GM23338 (cell line): ENCODE measurements around the gene DNAJA3. TPM values are rescaled to one million over a fixed set of nuclear protein-coding genes. Genes with fewer than 3 reads are reported as not detected.

Experiments
- ATAC-seq: fragments of 200-7000 bp; cut with Tn5 transposase; 3 replicates; pipeline ENCODE4 v1.9.1; 2020
- DNase-seq: peaks from one replicate; pipeline ENCODE4 v3.0.0-alpha.2; 2015; ENCODE audit warnings: low spot score
- H2AFZ ChIP-seq: fragments of 200-600 bp; sonication (generic); 2 replicates; pipeline ENCODE4 v1.8.0; 2016; ENCODE audit warnings: antibody characterized with exemption, mild to moderate bottlenecking, moderate library complexity
- H3F3A ChIP-seq: fragments of 200-600 bp; sonication (generic); replicated peaks from 2 replicates; pipeline ENCODE4 v1.8.0; 2017; ENCODE audit warnings: antibody characterized with exemption, mixed run types, low read depth
- H3K27ac ChIP-seq: fragments of 200-600 bp; sonication (generic); 2 replicates; pipeline ENCODE4 v1.6.1; 2016; ENCODE audit warnings: low read depth
- H3K27me3 ChIP-seq: fragments of 200-600 bp; sonication (generic); 2 replicates; pipeline ENCODE4 v1.8.0; 2016; ENCODE audit warnings: mild to moderate bottlenecking, mixed run types, moderate library complexity; ENCODE audit not compliant: insufficient read depth
- H3K36me3 ChIP-seq: fragments of 200-600 bp; sonication (generic); 2 replicates; pipeline ENCODE4 v1.8.0; 2016; ENCODE audit warnings: mild to moderate bottlenecking; ENCODE audit not compliant: insufficient read depth
- H3K4me1 ChIP-seq: fragments of 200-600 bp; sonication (generic); 2 replicates; pipeline ENCODE4 v1.8.0; 2016; ENCODE audit warnings: mild to moderate bottlenecking, moderate library complexity; ENCODE audit not compliant: insufficient read depth
- H3K4me2 ChIP-seq: fragments of 200-600 bp; sonication (generic); 2 replicates; pipeline ENCODE4 v1.7.1; 2017; ENCODE audit warnings: mixed run types
- H3K4me3 ChIP-seq: fragments of 200-600 bp; sonication (generic); 2 replicates; pipeline ENCODE4 v1.6.1; 2016; ENCODE audit warnings: mixed run types
- H3K79me2 ChIP-seq: fragments of 200-600 bp; sonication (generic); replicated peaks from 2 replicates; pipeline ENCODE4 v1.8.0; 2017; ENCODE audit warnings: mild to moderate bottlenecking; ENCODE audit not compliant: insufficient read depth
- H3K9me2 ChIP-seq: fragments of 200-600 bp; sonication (generic); 2 replicates; pipeline ENCODE4 v1.8.0; 2017; ENCODE audit not compliant: insufficient read depth
- H4K20me1 ChIP-seq: fragments of 200-600 bp; sonication (generic); replicated peaks from 2 replicates; pipeline ENCODE4 v1.8.0; 2017; ENCODE audit warnings: mild to moderate bottlenecking; ENCODE audit not compliant: insufficient read depth
- H3K27ac Mint-ChIP-seq: 2 replicates; pipeline ENCODE4 v1.8.0; 2020; ENCODE audit warnings: inconsistent platforms, mild to moderate bottlenecking, moderate library complexity, mixed read lengths
- H3K27me3 Mint-ChIP-seq: 3 replicates; pipeline ENCODE4 v1.8.0; 2022; ENCODE audit warnings: low read depth, mild to moderate bottlenecking, moderate library complexity, mixed read lengths, inconsistent platforms; ENCODE audit not compliant: insufficient read depth, poor library complexity
- H3K36me3 Mint-ChIP-seq: 3 replicates; pipeline ENCODE4 v1.8.0; 2021; ENCODE audit warnings: low read depth, mild to moderate bottlenecking, inconsistent platforms, moderate library complexity, mixed read lengths
- H3K4me1 Mint-ChIP-seq: 3 replicates; pipeline ENCODE4 v1.8.0; 2020; ENCODE audit warnings: mild to moderate bottlenecking, inconsistent platforms, mixed read lengths
- H3K4me3 Mint-ChIP-seq: 3 replicates; pipeline ENCODE4 v1.8.0; 2021; ENCODE audit warnings: moderate library complexity, mild to moderate bottlenecking, inconsistent platforms, mixed read lengths
- H3K9me3 Mint-ChIP-seq: 3 replicates; pipeline ENCODE4 v1.8.0; 2020; ENCODE audit warnings: moderate library complexity, mild to moderate bottlenecking, inconsistent platforms, mixed read lengths
- CREB1 ChIP-seq: fragments of 250-450 bp; sonication (Bioruptor Pico); IDR thresholded peaks from 2 replicates; pipeline ENCODE4 v1.5.0; 2020; ENCODE audit warnings: low read depth, mild to moderate bottlenecking, moderate library complexity
- CTCF ChIP-seq, 2 experiments: fragments of 200-600 bp in 1 of 2; sonication (generic) in 1 of 2; conservative IDR thresholded peaks; 2 replicates each; pipeline versions ENCODE4 v1.5.1 to v1.6.1; 2016 to 2017; ENCODE audit warnings: antibody characterized with exemption in 2 of 2, low read depth in 2 of 2, mild to moderate bottlenecking in 2 of 2, moderate library complexity in 1 of 2
- ETS1 ChIP-seq: IDR thresholded peaks from 2 replicates; pipeline ENCODE4 v1.6.1; 2016; ENCODE audit warnings: antibody characterized with exemption
- EZH2 ChIP-seq: fragments of 200-600 bp; sonication (generic); IDR thresholded peaks from one replicate; pipeline ENCODE4 v1.8.0; 2017; ENCODE audit warnings: antibody characterized with exemption, mild to moderate bottlenecking, low read depth; ENCODE audit not compliant: unreplicated experiment
- EZH2phosphoT487 ChIP-seq: fragments of 200-600 bp; sonication (generic); IDR thresholded peaks from one replicate; pipeline ENCODE4 v1.8.1; 2018; ENCODE audit warnings: antibody characterized with exemption; ENCODE audit not compliant: unreplicated experiment
- JUNB ChIP-seq: IDR thresholded peaks from one replicate; pipeline ENCODE4 v1.6.1; 2016; ENCODE audit warnings: antibody characterized with exemption; ENCODE audit not compliant: unreplicated experiment
- NANOG ChIP-seq: IDR thresholded peaks from 2 replicates; pipeline ENCODE4 v1.6.1; 2016; ENCODE audit warnings: antibody characterized with exemption, borderline replicate concordance
- POLR2AphosphoS5 ChIP-seq: IDR thresholded peaks from 2 replicates; pipeline ENCODE4 v1.6.1; 2016; ENCODE audit warnings: antibody characterized with exemption, low read depth
- REST ChIP-seq: IDR thresholded peaks from one replicate; pipeline ENCODE4 v1.6.1; 2018; ENCODE audit warnings: antibody characterized with exemption; ENCODE audit not compliant: unreplicated experiment
- STAT1 ChIP-seq: IDR thresholded peaks from one replicate; pipeline ENCODE4 v1.6.1; 2016; ENCODE audit warnings: antibody characterized with exemption; ENCODE audit not compliant: unreplicated experiment
- ZNF114 ChIP-seq: fragments of 250-450 bp; sonication (Bioruptor Pico); IDR thresholded peaks from 2 replicates; pipeline ENCODE4 v1.5.0; 2020; ENCODE audit warnings: mild to moderate bottlenecking, moderate library complexity
- ZNF331 ChIP-seq: fragments of 250-450 bp; sonication (Bioruptor Pico); IDR thresholded peaks from 2 replicates; pipeline ENCODE4 v1.5.0; 2020; ENCODE audit warnings: low read depth, mild to moderate bottlenecking, moderate library complexity
- ZNF462 ChIP-seq: fragments of 250-450 bp; sonication (Bioruptor Pico); IDR thresholded peaks from 2 replicates; pipeline ENCODE4 v1.5.0; 2020; ENCODE audit warnings: mild to moderate bottlenecking, moderate library complexity
- polyA plus RNA-seq: library from polyadenylated mRNA; unstranded; fragments of >200 nt; fragmentation: Nextera tagmentation; extraction: Ambion mirVana; gene quantifications from 2 replicates; pipeline ENCODE4 v1.2.1, GENCODE V29; 2016
- total RNA-seq: library from RNA; depleted of rRNA; stranded (reverse); fragments of >200 nt; shearing (Covaris generic); gene quantifications from 2 replicates; pipeline ENCODE4 v1.2.3, GENCODE V29; 2014

Gene DNAJA3
- total and polyA plus RNA-seq, 2 experiments from 2014 or later: 56.3 to 75.5 TPM

- H3K36me3 ChIP-seq: peaks cover 18% of the 10 kb centered on the region
- Mint-ChIP-seq H3K4me1 (peaks cover 7% of the 10 kb centered on the region), H3K36me3 (peaks cover 51% of the 10 kb centered on the region)
Observed at GRCh38 chr16:4455951-4456350, 30.3 kb downstream of the DNAJA3 start.

More at GRCh38 chr16:4455951-4456350, 30.3 kb downstream of the DNAJA3 start:
- TF ChIP-seq CREB1 (CRISPR knock-in tag) (no peak), ZNF331 (CRISPR knock-in tag) (no peak), STAT1 (no peak), JUNB (no peak), CTCF (conservative IDR thresholded peaks at IDR 0.05; ENCODE audit: low read depth in 2 of 2) (no peak), POLR2AphosphoS5 (no peak), EZH2phosphoT487 (no peak), REST (no peak), NANOG (no peak), EZH2 (no peak), ZNF114 (CRISPR knock-in tag) (no peak), ZNF462 (CRISPR knock-in tag) (no peak), ETS1 (no peak)
- Histone ChIP-seq H3F3A (peaks cover 17% of the 10 kb centered on the region), H3K4me1 (no peaks in the 10 kb centered on the region), H3K27me3 (no peaks in the 10 kb centered on the region), H4K20me1 (peaks cover 13% of the 10 kb centered on the region), H3K27ac (no peak overlapping the region), H3K9me2 (no peaks in the 10 kb centered on the region), H3K4me2 (no peak overlapping the region), H2AFZ (no peak overlapping the region), H3K79me2 (no peaks in the 10 kb centered on the region), H3K4me3 (no peak overlapping the region)
- no peak overlapping the region for H3K27ac Mint-ChIP-seq
- no peak for DNase-seq
- H3K9me3 Mint-ChIP-seq: no peaks in the 10 kb centered on the region
- no peak for ATAC-seq
- peaks cover 20% of the 10 kb centered on the region for H3K27me3 Mint-ChIP-seq
- H3K4me3 Mint-ChIP-seq: no peak overlapping the region
